Kasumi-1 (cell line): Measurements from ENCODE around the gene NAV3.
"Not testable (repeated sequence)": the region's sequence is repeated elsewhere in the genome, so short reads cannot be mapped to it uniquely, and the experiment has no call there.

Experiments used
- DNase-seq, 2 experiments: peaks; one replicate each; lab custom pipeline; 2025; lab: John Stamatoyannopoulos, UW

Gene NAV3

DNA sequence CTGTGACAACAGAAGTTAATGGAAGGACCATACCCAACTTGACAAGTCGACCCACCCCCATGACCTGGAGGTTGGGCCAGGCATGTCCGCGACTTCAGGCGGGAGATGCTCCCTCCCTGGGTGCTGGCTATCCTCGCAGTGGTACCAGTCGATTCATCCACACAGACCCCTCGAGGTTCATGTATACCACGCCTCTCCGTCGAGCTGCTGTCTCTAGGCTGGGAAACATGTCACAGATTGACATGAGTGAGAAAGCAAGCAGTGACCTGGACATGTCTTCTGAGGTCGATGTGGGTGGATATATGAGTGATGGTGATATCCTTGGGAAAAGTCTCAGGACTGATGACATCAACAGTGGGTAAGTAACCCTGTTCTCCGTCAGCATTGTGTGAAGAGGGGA lies 220.1 kb downstream of the NAV3 start:
- no peak for DNase-seq

DNA sequence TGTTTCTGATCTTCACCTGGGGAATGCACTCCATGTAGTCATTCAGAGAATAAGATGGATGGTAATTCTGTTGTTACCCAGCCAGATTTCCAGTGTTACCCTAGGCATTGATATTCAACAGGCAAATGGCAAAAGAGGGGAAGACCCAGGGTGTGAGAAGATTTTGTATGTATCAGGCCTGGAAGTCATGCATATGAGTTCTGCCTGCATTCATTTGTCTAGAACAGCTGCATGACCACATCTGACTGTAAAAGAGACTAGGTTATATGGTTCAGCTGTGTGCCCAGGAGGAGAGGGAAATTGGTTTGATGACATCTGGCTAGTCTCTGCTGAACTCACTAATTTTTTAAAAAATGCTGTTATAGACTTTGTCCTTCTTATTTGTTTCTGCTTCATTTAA lies 224.9 kb downstream of the NAV3 start:
- no peak for DNase-seq

DNA sequence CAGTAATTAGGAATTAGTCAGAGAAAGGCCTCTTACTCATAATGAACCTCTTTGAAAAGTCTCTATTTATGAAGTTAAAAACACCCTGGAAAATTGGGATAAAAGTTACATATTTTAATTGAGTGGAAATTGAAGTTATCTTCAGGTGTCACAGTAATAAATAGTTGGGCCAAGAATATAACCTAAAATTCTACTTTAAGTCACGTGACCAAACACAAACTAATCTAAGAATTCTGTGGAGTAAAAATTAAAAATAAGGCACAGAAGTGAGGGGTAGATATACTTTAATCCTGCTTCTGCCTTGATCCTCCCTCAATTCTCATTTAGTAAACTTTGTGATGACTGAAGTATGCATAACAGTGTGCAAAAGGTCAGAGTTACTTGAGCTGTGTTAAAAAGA lies 226.4 kb downstream of the NAV3 start:
- DNase-seq: no peak

DNA sequence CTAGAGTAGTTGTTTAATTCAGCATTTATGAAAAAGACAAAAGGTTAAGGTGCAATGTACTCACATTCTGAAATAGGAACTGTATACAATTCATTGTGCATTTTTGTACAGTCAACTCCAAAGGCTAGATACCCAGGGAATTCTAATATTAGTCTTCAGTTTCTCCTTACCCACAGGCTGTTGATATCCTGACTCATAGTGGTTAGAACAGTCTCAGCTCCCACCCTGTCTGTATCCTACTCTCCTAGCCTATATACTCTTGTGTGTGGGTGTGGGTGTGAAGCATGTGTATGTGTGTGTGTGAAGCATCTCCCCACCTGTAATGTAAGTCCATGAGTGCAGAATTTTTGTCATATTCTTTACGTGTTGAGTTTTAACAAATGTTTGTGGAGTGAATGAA lies 229.5 kb downstream of the NAV3 start:
- DNase-seq: no peak

DNA sequence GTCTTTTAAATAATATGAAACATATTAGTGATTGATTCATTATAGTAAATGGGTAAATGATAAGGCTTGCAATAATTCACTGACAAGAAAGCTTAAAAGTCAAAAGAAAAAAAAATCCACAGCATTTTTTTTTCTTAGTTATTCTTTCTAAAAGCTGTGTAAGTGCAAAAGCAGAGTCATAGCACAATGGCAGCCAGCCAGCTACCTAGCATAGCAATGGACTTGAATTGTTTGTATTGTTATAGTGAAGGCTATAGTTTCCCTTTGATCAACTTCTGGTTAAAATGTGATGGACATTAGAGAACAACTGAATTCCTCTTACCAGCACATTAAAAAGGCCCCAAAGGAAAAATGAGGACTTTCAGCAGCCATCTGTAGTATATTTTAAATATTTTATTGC lies 232.1 kb downstream of the NAV3 start:
- DNase-seq: no peak

DNA sequence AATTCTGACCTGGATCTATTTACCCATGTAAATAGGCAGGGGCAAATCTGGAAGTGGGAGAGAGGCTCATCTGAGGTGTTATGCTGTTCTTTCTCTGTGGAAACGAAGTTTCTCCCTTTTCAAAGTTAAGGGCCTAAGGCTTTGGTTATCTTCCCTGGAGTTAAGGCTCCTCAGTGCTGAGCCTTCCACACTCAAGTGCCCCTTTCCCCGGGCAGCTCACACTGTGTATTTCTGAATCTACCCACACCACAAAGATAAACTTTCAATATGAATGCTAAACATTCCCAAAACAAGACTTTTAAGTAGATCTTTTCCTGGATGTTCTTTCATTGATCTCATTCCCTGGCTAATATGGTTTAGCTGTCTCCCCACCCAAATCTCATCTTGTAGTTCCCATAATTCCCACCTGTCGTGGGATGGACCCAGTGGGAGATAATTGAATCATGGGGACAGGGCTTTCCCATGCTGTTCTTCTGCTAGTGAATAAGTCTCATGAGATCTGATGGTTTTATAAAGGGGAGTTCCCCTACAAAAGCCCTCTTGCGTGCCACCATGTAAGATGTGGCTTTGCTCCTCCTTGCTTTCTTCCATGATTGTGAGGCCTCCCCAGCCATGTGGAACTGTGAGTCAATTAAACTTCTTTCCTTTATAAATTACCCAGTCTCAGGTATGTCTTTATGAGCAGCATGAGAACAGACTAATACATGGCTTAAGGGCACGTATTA lies 251.1 kb downstream of the NAV3 start:
- DNase-seq: no peak

DNA sequence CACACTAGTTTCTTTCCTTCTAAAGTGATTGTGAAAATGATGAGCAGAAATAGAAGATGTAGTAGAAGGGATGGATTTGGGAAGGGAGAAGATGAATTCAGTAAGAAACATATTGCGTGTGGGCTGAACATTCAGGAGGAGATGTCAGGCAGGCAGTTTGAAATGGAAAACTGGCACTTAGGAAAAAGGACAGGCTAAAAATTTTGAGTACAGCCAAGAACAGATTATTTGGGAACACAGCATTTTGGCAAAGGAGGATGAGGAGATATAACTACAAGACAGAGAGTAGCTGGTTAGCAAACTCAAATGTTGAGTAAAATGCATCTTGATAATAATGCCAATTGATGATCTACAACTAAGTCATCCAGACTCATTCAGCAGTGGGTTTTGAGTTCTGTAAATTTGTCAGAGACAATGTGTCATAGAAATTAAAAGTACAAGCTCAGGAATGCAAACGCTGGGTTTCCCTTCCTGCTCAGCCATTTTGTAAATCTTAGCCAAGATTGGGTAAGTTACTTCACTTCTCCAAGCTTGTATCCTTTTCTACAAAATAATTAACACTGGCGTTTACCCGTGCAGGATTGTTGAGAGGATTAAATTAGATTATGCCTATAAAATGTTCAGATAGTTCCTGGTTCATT lies 255.0 kb downstream of the NAV3 start:
- no peak for DNase-seq

DNA sequence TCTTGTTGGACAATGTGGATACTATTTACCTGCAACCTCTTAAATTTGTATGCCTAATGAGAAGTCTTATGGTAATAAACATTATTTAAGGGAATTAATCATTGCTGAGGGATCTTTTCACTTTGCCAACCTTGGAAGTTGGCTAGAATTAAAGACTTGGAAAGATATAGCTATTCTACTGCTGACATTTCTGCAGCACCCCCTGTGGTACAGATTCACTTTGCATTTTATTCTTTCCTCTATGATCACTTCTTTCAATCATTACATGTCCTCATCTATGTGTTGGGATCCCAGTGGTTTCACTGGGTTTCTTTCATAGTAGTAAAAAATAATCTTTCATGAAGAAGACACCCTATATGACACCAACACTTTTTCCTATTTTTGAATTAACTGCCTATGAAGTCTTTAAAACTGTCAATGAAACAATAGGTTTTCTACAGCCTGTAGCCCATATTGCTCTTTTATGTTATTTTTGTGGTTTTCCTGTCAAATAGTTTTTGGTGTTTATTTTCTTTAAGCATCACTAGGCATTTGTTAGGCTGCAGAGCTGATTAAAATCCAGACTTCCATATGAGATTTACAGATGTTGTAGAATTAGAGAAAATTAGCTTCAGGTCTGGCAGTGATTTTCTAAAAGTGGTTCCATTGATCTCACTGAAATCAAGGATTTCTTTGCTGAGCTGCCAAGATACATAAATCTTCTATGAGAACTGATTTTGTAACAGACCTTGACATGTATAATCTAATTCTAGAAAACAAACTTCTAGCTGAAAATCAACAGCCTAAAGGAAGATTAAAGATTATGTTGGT lies 256.1 kb downstream of the NAV3 start:
- DNase-seq: no peak

DNA sequence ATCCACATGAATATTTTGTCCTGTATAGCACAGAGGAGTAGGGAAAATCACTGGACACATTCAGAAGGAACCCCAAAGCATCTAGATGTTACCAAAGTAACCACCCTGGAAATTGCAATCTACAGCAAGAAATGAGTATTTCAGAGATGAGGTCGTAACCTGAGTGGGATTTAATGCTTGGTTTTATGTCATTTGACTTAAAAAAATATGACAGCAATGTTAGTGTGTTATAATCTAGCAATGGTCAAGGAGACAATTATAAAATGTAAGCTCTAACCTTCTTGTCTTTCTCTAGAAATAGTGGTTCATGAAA lies 256.6 kb downstream of the NAV3 start:
- no peak for DNase-seq

DNA sequence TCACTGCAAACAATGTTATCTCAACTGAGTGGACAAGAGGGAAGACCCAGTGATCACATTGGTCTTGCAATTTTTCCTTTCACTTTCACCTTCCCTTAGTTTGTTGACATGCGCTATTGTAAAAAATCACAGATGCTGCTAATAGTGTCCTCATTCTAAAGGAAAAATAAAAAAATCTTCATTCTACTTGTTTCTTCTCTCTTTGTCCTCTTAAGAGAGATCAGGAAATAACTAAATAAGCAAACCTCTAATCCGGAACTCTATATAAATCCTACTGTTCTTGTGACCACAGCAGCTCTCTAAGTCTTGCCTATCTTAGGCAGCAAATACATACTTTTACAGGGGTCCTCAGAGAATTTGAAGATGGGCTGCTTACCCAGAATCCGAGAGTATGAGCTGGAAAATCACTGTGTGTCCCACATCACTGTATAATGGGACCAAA lies 257.7 kb downstream of the NAV3 start:
- no peak for DNase-seq

DNA sequence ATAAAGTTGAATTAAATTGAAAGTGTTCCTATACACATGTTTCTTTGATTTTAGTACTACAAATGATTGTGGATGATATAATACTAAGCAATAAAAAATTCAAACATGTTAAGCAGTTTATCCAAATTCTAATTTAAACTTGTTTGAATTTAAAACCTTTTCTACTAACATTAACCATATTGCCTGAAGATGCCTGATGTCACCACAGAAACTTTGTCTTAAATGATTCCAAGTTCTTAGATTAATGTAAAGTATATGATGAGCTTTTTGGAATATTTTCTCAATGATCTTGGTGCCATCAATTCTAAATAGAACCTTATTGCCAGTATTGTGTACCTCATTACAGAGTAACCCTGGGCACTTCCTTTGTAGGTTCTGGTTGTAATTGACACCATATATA lies 259.6 kb downstream of the NAV3 start:
- DNase-seq: no peak

DNA sequence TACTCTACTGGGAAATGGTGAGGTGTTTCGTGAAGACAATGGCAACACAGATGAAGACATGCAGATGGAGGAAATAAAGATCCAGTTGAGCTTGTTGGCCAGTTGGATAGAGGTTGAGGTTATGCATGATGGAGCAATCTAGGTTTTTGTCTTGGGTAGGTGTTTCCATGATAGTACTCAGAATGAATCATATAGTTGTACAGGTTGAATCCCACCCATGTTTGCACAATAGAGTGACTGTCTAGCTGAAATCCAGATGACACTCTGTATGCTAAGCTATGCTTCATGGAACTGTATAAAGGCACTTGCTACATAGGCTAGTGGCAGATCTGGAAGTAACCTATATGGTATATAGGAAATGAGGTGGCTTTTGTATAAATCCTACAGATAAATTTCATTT lies 264.9 kb downstream of the NAV3 start:
- no peak for DNase-seq

DNA sequence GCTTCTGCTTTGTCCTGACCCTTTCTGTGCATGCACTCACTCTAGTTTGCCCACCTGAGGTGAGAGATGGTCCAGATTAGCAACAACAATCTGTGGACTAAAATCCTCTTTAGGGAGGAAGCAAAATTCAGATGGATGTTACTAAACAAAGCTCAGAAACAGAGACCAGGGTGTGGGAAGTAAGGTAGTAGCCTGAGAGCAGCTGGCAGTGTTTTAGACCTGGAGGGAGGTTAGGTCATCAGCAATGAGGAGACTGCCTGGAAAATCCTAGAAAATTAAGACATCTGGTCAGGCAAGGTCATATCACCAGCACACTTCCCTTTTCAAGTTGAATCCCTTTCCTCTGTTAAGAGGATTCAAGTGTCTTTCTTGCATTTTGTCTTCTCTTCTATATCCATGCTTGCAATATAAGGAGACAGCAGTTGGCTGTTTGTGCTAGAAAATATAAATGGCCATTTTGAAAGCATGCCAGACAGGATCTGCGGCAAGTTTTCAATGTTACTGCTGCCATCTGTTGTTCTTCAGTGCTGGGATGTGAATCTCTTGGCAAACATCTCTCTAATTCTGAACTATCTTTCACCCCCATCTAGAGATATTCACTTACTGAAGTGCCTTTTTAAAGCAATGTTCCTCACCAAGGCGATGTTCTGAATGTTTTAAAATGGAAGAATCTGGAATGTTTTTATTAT lies 266.4 kb downstream of the NAV3 start:
- DNase-seq: no peak

DNA sequence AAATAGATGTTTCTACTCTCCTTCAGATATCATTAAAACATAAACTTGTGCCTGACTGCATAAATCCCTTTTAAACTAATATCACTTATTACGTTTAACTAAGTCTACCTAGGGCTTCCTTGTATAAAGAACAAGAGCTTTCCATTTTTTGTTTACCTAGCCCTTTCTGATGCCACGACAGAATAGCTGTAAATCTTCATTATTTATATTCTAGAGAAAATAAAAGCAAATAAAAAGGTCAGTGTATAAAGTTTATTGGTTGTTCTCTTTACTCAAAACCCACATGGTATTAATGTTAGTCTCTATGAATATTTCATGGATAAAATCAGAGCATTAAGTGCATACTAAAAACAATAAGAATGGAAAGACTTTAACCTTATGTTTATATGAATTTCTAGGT lies 269.1 kb downstream of the NAV3 start:
- DNase-seq: no peak

DNA sequence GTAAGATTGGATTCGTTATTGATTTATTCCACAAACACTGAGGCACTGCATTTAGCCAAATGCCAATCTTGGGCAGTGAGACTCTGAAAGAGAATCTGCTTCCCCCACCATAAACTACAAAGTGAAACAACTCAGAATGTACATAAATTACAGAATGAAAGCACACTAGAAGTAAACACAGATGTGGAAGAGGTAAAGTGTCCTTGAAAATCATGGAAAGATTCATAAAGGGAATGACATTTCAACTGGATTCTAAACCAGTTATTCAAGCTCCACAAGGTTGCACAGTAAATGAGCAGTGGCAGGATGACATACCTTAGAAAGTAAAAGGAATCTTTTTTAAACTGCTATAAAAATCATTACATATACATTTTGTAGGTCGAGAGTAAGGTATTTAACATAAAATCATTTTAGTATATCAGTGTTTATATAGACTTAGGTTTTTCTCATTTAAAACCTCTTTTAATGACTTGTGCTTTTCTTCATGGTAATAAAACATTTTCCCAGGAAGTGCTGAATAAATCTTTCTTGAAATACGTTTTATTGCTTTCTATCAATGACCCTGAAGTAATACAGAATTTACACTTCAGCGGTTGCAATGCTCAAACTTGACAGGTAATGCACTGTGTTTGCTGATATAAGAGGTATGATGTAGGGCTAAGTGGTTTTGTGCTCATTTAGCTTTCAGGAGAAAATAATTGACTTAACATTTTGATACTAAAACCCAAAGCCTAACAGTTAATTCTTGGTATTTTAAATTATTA lies 270.6 kb downstream of the NAV3 start:
- DNase-seq: no peak

DNA sequence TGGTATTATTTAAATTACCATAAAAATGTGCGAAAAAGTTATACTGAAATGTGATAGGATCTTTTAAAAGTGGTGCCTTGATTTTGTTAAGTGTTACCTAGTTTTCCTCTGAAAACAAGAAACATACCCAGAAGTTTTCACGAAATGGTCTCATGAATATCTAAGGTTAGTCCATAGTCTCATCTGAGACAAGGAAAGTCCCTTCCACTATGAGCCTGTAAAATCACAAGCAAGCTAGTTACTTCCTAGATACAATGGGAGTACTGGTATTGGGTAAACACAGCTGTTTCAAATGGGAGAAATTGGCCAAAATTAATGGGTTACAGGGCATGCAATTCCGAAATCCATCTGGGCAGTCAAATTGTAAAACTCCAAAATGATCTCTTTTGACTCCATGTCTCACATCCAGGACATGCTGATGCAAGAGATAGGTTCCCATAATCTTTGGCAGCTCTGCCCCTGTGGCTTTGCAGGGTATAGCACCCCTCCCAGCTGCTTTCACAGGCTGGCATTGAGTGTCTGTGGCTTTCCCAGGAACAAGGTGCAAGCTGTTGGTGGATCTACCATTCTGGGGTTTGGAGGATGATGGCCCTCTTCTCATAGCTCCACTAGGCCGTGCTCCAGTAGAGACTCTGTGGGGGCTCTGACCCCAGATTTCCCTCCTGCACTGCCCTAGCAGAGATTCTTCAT lies 271.4 kb downstream of the NAV3 start:
- DNase-seq: no peak

DNA sequence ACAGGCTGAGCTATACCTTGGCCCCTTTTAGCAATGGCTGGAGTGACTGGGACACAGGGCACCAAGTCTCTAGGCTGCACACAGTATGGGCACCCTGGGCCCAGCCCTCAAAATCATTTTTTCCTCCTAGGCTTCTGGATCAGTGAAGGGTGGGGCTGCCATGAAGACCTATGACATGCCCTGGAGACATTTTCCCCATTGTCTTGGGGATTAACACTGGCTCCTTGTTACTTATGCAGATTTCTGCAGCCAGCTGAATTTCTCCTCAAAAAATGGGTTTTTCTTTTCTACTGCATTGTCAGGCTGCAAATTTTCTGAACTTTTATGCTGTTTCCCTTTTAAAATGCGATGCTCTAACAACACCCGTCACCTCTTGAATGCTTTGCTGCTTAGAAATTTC lies 272.1 kb downstream of the NAV3 start:
- DNase-seq: not testable (repeated sequence)

DNA sequence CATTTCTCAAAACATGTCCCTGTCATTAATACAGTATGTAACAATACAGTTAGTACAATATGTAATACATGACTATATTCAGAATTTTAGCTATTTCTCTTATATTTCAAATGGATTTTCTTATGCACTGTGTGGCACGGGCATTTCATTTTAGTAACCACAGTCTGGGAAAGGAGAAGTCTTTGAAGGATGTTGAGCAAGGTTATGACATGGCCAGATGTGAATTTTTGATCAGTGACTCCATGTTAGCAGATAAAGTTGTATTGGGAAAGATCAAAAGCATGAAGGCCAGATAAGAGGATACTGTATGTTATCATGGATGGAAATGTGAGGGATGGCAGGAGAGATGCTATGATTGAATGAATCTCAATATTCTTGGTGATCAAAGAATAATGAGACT lies 285.2 kb downstream of the NAV3 start:
- peak in 1 of 2 experiments; percentile 4 for DNase-seq

DNA sequence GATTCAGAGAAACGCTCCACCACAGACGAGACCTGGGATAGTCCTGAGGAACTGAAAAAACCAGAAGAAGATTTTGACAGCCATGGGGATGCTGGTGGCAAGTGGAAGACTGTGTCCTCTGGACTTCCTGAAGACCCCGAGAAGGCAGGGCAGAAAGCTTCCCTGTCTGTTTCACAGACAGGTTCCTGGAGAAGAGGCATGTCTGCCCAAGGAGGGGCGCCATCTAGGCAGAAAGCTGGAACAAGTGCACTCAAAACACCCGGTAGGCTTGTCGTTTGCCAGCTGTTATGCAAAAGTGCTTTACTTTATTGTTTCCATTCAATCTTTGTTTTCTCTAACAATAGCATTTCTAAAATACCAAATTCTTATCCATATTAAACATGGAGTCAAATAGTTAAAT lies 287.3 kb downstream of the NAV3 start:
- DNase-seq: peak in 1 of 2 experiments; percentile 16

DNA sequence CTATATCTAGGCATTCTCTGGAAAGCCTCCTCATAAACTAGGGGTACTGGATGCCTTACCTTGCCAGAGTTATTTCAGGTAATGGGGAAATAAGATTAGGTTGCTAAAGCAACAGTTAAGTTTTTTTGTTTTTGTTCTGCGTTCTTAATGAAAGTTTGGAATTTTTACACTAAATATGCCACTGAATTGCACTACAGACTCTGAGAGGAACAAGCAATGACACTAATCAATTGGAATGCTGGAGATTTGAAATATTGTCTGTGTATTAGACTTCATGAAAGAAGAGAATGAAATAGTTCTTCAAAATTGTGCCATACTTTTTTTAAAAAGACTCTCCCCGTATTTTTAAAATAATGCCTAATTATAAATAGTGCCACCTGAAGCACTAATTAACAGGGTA lies 287.8 kb downstream of the NAV3 start:
- DNase-seq: no peak

DNA sequence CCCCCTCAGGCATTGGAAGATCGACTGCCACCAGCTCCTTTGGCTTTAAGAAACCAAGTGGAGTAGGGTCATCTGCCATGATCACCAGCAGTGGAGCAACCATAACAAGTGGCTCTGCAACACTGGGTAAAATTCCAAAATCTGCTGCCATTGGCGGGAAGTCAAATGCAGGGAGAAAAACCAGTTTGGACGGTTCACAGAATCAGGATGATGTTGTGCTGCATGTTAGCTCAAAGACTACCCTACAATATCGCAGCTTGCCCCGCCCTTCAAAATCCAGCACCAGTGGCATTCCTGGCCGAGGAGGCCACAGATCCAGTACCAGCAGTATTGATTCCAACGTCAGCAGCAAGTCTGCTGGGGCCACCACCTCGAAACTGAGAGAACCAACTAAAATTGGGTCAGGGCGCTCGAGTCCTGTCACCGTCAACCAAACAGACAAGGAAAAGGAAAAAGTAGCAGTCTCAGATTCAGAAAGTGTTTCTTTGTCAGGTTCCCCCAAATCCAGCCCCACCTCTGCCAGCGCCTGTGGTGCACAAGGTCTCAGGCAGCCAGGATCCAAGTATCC lies 288.7 kb downstream of the NAV3 start:
- DNase-seq: no peak
